K562 (cell line): ENCODE data around the gene UBE2M. TPM values are rescaled to one million over a fixed set of nuclear protein-coding genes. Genes with fewer than 3 reads are reported as not detected.

Source experiments
- ATAC-seq: fragments of 200-7000 bp; cut with Tn5 transposase; 3 replicates; pipeline ENCODE4 v1.9.1; 2020; ENCODE audit warnings: moderate library complexity
- BruUV-seq: library from RNA; stranded (reverse); fragments of 400-500 nt; replicated peaks from 2 replicates; lab custom pipeline; 2021; lab: Mats Ljungman, UMichigan
- CTCF ChIA-PET: fragments of 300-600 bp; formaldehyde crosslinking; extraction: SDS; loops from one replicate; lab custom pipeline; 2021; ENCODE audit warnings: low intra/inter-chr PET ratio; lab: Yijun Ruan, JAX
- POLR2A ChIA-PET: fragments of 300-600, 350-650 bp; sonication (Branson Sonifier 250); formaldehyde crosslinking; extraction: SDS; loops from one replicate; lab custom pipeline; 2021; ENCODE audit warnings: antibody characterized with exemption, inconsistent platforms; lab: Yijun Ruan, JAX
- DNase-seq, 4 experiments: peaks; one replicate each; pipeline versions ENCODE4 v3.0.0 to v3.0.0-alpha.2; 2011 to 2018; ENCODE audit warnings: low spot score in 3 of 4, mixed read lengths in 3 of 4; ENCODE audit errors: extremely low read depth in 1 of 4
- FAIRE-seq: peaks from 2 replicates; lab custom pipeline; 2011; peaks lifted over from hg19 to GRCh38; lab: Jason Lieb, UNC
- H2AFZ ChIP-seq: 2 replicates; pipeline ENCODE4 v1.6.0; 2011; ENCODE audit warnings: low read depth, low read length, control low read depth, inconsistent platforms
- H3K27ac ChIP-seq: fragments of 200-600 bp; 3 replicates; pipeline ENCODE4 v1.8.0; 2011; ENCODE audit warnings: low read depth, mild to moderate bottlenecking, control low read depth, inconsistent platforms, low read length, moderate library complexity, mixed read lengths; ENCODE audit errors: extremely low read depth
- H3K27me3 ChIP-seq, 2 experiments: fragments of 300-600 bp in 1 of 2; 2 replicates in 1 of 2; 3 replicates in 1 of 2; pipeline versions ENCODE4 v1.6.0 to v1.8.0; 2011; ENCODE audit warnings: inconsistent platforms in 2 of 2, low read length in 2 of 2, mild to moderate bottlenecking in 1 of 2, mixed read lengths in 1 of 2, moderate library complexity in 1 of 2; ENCODE audit not compliant: control insufficient read depth in 2 of 2, insufficient read depth in 2 of 2
- H3K36me3 ChIP-seq: fragments of 300-600 bp; 3 replicates; pipeline ENCODE4 v1.8.0; 2011; ENCODE audit warnings: mild to moderate bottlenecking, low read length, inconsistent platforms; ENCODE audit not compliant: control insufficient read depth, insufficient read depth
- H3K4me1 ChIP-seq, 2 experiments: fragments of 200-600 bp in 1 of 2; replicated peaks in 1 of 2; 2 replicates in 1 of 2; 3 replicates in 1 of 2; pipeline versions ENCODE4 v1.5.1 to v1.8.0; 2011; ENCODE audit warnings: inconsistent platforms in 2 of 2, low read length in 2 of 2, mild to moderate bottlenecking in 1 of 2, mixed read lengths in 1 of 2, moderate library complexity in 1 of 2; ENCODE audit not compliant: control insufficient read depth in 2 of 2, insufficient read depth in 2 of 2
- H3K4me2 ChIP-seq: 2 replicates; pipeline ENCODE4 v1.6.1; 2011; ENCODE audit warnings: low read length, control low read depth, inconsistent platforms, mixed read lengths; ENCODE audit not compliant: insufficient read depth
- H3K4me3 ChIP-seq: fragments of 200-600 bp; sonication (generic), shearing (Covaris generic); 2 replicates; pipeline ENCODE4 v1.5.1; 2016; ENCODE audit warnings: control low read depth, inconsistent platforms
- H3K79me2 ChIP-seq: fragments of 200-600 bp; 3 replicates; pipeline ENCODE4 v1.8.0; 2011; ENCODE audit warnings: low read length, inconsistent platforms; ENCODE audit not compliant: control insufficient read depth, insufficient read depth
- H3K9ac ChIP-seq, 2 experiments: 2 replicates each; pipeline versions ENCODE4 v1.6.0 to v1.6.1; 2011; ENCODE audit warnings: low read depth in 2 of 2, low read length in 2 of 2, control low read depth in 1 of 2, inconsistent platforms in 1 of 2, mild to moderate bottlenecking in 1 of 2, mixed read lengths in 1 of 2; ENCODE audit not compliant: insufficient read depth in 1 of 2
- H3K9me1 ChIP-seq: one replicate; pipeline ENCODE4 v1.6.0; 2011; ENCODE audit warnings: inconsistent platforms, mild to moderate bottlenecking, low read length, moderate library complexity; ENCODE audit not compliant: control insufficient read depth, insufficient read depth
- H3K9me3 ChIP-seq: replicated peaks from 2 replicates; pipeline ENCODE4 v1.5.1; 2011; ENCODE audit warnings: low read depth, low read length, inconsistent platforms; ENCODE audit not compliant: control insufficient read depth, insufficient read depth
- H4K20me1 ChIP-seq: replicated peaks from 2 replicates; pipeline ENCODE4 v1.6.1; 2011; ENCODE audit warnings: low read length, inconsistent platforms, mixed read lengths; ENCODE audit not compliant: control insufficient read depth, insufficient read depth
- BRD9 ChIP-seq: fragments of 450-650 bp; IDR thresholded peaks from 2 replicates; pipeline ENCODE4 v1.6.1; 2018; ENCODE audit warnings: low read depth; ENCODE audit not compliant: partially characterized antibody
- FOXO4 ChIP-seq: fragments of 450-650 bp; formaldehyde crosslinking; IDR thresholded peaks from 2 replicates; pipeline ENCODE4 v1.4.0; 2020; ENCODE audit warnings: mild to moderate bottlenecking, moderate library complexity
- JUN ChIP-seq, 2 experiments: sonication (generic) in 1 of 2; formaldehyde crosslinking in 1 of 2; IDR thresholded peaks; 2 replicates each; pipeline versions ENCODE4 v1.6.1 to v1.8.0; 2012 to 2022; ENCODE audit warnings: borderline replicate concordance in 2 of 2, mild to moderate bottlenecking in 2 of 2, improper control_type of control experiment in 1 of 2, low read depth in 1 of 2, low read length in 1 of 2, missing genetic modification reagents in 1 of 2
- LEF1 ChIP-seq: fragments of 450-650 bp; IDR thresholded peaks from 2 replicates; pipeline ENCODE4 v1.6.1; 2016; ENCODE audit warnings: mild to moderate bottlenecking
- MAFF ChIP-seq: IDR thresholded peaks from 2 replicates; pipeline ENCODE4 v1.6.1; 2012; ENCODE audit warnings: low read length, improper control_type of control experiment
- NCOA4 ChIP-seq: fragments of 450-650 bp; IDR thresholded peaks from 2 replicates; pipeline ENCODE4 v1.6.1; 2018; ENCODE audit warnings: mild to moderate bottlenecking; ENCODE audit not compliant: partially characterized antibody
- NEUROD1 ChIP-seq: fragments of 150-350 bp; IDR thresholded peaks from 2 replicates; pipeline ENCODE4 v1.6.1; 2014; ENCODE audit warnings: borderline replicate concordance, low read length, low read depth; ENCODE audit not compliant: partially characterized antibody
- SNRNP70 ChIP-seq: fragments of 200-400 bp; formaldehyde crosslinking; optimal IDR thresholded peaks from 2 replicates; pipeline ENCODE3; 2017; ENCODE audit warnings: low read depth, low read length
- SP1 ChIP-seq: sonication (generic); formaldehyde crosslinking; IDR thresholded peaks from 2 replicates; pipeline ENCODE4 v1.8.1; 2022; ENCODE audit warnings: mild to moderate bottlenecking, missing genetic modification reagents
- XRCC5 ChIP-seq: fragments of 200-400 bp; formaldehyde crosslinking; IDR thresholded peaks from 2 replicates; pipeline ENCODE4 v1.6.1; 2017; ENCODE audit warnings: low read depth, mild to moderate bottlenecking, low read length
- ZNF24 ChIP-seq: fragments of 450-650 bp; IDR thresholded peaks from 2 replicates; pipeline ENCODE4 v1.6.1; 2016
- ZNF277 ChIP-seq: fragments of 250-450 bp; sonication (Bioruptor Pico); IDR thresholded peaks from 2 replicates; pipeline ENCODE4 v1.8.0; 2022; ENCODE audit warnings: inconsistent platforms, mild to moderate bottlenecking, moderate library complexity, borderline replicate concordance
- WGBS: fragments of 100-300 bp; shearing (Covaris generic); methylation state at CpG from one replicate; pipeline ENCODE4 v1.1.6; 2016; ENCODE audit warnings: low coverage, mixed read lengths; ENCODE audit not compliant: insufficient coverage; ENCODE audit errors: missing lambda C conversion rate; 5-methylcytosine and 5-hydroxymethylcytosine counted together
- in situ Hi-C: fragments of 300-500 bp; cut with MboI; formaldehyde crosslinking; loops from 4 replicates; pipeline ENCODE4 v1.15.0; 2018; ENCODE audit warnings: inconsistent platforms, mixed read lengths
- intact Hi-C: fragments of 100-400 bp; cut with micrococcal nuclease; formaldehyde crosslinking; loops from 2 replicates; pipeline ENCODE4 v1.14.2; 2022
- polyA plus RNA-seq, 8 experiments: library from polyadenylated mRNA; depleted of rRNA in 4 of 8; stranded (reverse) in 5 of 8; unstranded in 3 of 8; fragments of >200 nt; fragmentation: Nextera tagmentation in 2 of 8; fragmentation: Illumina TruSeq in 1 of 8; extraction: Ambion mirVana in 2 of 8; extraction: Trizol in 1 of 8; gene quantifications; 2 replicates each; pipeline versions ENCODE4 v1.2.1 to v1.2.3, GENCODE V29; 2011 to 2014; ENCODE audit warnings: inconsistent platforms in 1 of 8, missing spikeins in 1 of 8
- total RNA-seq, 7 experiments: library from RNA; depleted of rRNA in 6 of 7; stranded (reverse); fragments of >200 nt in 6 of 7; fragmentation: Illumina TruSeq in 2 of 7; extraction: Trizol in 2 of 7; gene quantifications; 2 replicates each; pipeline versions ENCODE4 v1.2.1 to v1.2.3, GENCODE V29; 2011 to 2021; ENCODE audit warnings: low replicate concordance in 1 of 7
- TF ChIP-seq, protein P1 (sequence below): sonication (generic); formaldehyde crosslinking; IDR thresholded peaks from 2 replicates; pipeline ENCODE4 v1.8.1; 2023; ENCODE audit warnings: mild to moderate bottlenecking, missing genetic modification reagents

UBE2M gene
- total and polyA plus RNA-seq, 9 of the 15 experiments (the other 6 are each of a cell fraction or from before 2014, with no cell fraction given): 0.92 to 163 (median 85.7) TPM

- H3K4me3 ChIP-seq: no peak overlapping the region
- peak; percentile 78 to 97 (median 81) for DNase-seq
- intact Hi-C loops (no loop called here), in situ Hi-C loops (no loop called here)
- CTCF ChIA-PET: interaction anchor here (0.6 to 3.1 kb wide), 3 partner anchors 18 to 68 kb away, joined by 3 to 23 read pairs (median 3); partner anchors contain the start of gene ZBTB45
- 60% methylated on average over 48 of the region's 62 CpGs for WGBS
- peak overlapping the region; percentile 15 to 66; a peak in 3 of 4 replicates for H3K9ac ChIP-seq
- H2AFZ ChIP-seq: peak overlapping the region; percentile 89
- peaks cover 37% of the 10 kb centered on the region for H3K36me3 ChIP-seq
- H4K20me1 ChIP-seq: no peaks in the 10 kb centered on the region
- H3K4me1 ChIP-seq: peaks cover 49 to 52% of the 10 kb centered on the region in 2 experiments
- no peaks in the 10 kb centered on the region; a peak in 1 of 5 replicates for H3K27me3 ChIP-seq
- peak; percentile 96 for FAIRE-seq
- no TSS peak for BruUV-seq
- peak overlapping the region; percentile 69 for H3K4me2 ChIP-seq
- ATAC-seq: peak; percentile 96
- no peaks in the 10 kb centered on the region for H3K9me1 ChIP-seq
- peak overlapping the region; percentile 78 for H3K27ac ChIP-seq
- peaks cover 2% of the 10 kb centered on the region; the same call in 1 of the 2 replicates for H3K9me3 ChIP-seq
- POLR2A ChIA-PET: interaction anchor here (0.5 to 1.8 kb wide), 6 partner anchors 9 to 398 kb away, joined by 3 to 5 read pairs (median 4); partner anchors contain the start of genes CHMP2A, MZF1 and ZBTB45
- H3K79me2 ChIP-seq: peaks cover 41% of the 10 kb centered on the region
- peak; percentile 45; the same call in 1 of the 2 replicates for TF ChIP-seq LEF1
- TF ChIP-seq NCOA4: no peak
- TF ChIP-seq JUN (IDR thresholded peaks at IDR 0.05; ENCODE audit: borderline replicate concordance, low read depth, low read length): peak; percentile 84; the same call in 1 of the 2 replicates
- no peak for TF ChIP-seq JUN (CRISPR knock-in tag; IDR thresholded peaks at IDR 0.05; ENCODE audit: borderline replicate concordance)
- peak; percentile 96 for TF ChIP-seq XRCC5
- peak; percentile 13 for TF ChIP-seq NEUROD1
- peak; percentile 74 for TF ChIP-seq ZNF24
- no peak for TF ChIP-seq ZNF277 (CRISPR knock-in tag)
- TF ChIP-seq SP1 (CRISPR knock-in tag): peak; percentile 84
- TF ChIP-seq FOXO4 (CRISPR knock-in tag): no peak
- TF ChIP-seq BRD9: peak; percentile 86
- peak; percentile 74 for TF ChIP-seq MAFF
- no peak for TF ChIP-seq SNRNP70
- TF ChIP-seq, protein P1, sequence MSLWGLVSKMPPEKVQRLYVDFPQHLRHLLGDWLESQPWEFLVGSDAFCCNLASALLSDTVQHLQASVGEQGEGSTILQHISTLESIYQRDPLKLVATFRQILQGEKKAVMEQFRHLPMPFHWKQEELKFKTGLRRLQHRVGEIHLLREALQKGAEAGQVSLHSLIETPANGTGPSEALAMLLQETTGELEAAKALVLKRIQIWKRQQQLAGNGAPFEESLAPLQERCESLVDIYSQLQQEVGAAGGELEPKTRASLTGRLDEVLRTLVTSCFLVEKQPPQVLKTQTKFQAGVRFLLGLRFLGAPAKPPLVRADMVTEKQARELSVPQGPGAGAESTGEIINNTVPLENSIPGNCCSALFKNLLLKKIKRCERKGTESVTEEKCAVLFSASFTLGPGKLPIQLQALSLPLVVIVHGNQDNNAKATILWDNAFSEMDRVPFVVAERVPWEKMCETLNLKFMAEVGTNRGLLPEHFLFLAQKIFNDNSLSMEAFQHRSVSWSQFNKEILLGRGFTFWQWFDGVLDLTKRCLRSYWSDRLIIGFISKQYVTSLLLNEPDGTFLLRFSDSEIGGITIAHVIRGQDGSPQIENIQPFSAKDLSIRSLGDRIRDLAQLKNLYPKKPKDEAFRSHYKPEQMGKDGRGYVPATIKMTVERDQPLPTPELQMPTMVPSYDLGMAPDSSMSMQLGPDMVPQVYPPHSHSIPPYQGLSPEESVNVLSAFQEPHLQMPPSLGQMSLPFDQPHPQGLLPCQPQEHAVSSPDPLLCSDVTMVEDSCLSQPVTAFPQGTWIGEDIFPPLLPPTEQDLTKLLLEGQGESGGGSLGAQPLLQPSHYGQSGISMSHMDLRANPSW (CRISPR knock-in tag): 0 out of 2 replicates have a peak, but pooled peaks have one; percentile 85
These were observed 23.1 kb upstream of the UBE2M start for GRCh38 chr19:58581227-58582141.
